ENCODE results near the gene TGDS. TPM values are rescaled to one million over a fixed set of nuclear protein-coding genes. Genes with fewer than 3 reads are reported as not detected.

The TGDS gene
- total RNA-seq, 1 donor from 2014 or later: 6.3 TPM

DNA sequence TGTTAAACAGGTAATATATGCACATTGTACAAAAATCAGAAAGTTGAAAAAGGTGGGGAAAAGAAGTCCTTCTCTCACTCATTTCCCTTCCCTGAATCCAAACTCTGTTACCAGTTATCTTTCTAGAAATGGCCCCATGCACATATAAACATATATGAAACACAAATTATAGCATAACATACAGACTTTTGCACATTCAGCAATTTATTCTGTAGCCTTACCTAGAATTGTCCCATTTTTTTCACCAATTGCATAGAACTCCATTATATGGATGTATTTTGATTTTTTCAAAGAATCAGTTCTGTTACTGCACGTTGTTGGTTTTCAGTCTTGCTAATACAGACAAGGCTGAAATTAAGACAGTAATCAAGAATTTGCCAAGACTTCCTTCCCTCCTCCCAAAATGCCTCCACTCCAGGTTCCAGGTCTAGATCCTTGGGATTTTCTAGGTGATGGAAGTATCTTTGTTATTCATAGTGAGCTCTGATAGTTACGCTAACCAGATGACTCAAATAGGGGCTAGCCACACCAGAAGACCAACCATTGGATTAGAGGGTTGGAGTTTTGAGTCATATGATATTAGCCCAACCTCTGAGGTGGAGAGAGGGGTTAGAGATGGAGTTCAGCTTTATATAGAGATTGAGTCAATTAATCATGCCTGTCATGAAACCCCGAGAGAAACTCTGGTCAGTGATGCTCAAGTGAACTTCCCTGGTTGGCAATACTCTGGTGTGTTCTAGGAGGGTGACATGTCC lies 36.5 kb upstream of the TGDS start:
- no peaks in the 10 kb centered on the region for H3K27me3 Mint-ChIP-seq (ENCODE audit: unreplicated experiment)
- no peak overlapping the region for H3K4me3 Mint-ChIP-seq (ENCODE audit: unreplicated experiment)
- no peaks in the 10 kb centered on the region for H3K4me1 Mint-ChIP-seq (ENCODE audit: low read depth, unreplicated experiment)
- no peaks in the 10 kb centered on the region for H3K36me3 Mint-ChIP-seq (ENCODE audit: unreplicated experiment)
- H3K27ac Mint-ChIP-seq (ENCODE audit: unreplicated experiment): no peak overlapping the region
- TF ChIP-seq, protein P1, sequence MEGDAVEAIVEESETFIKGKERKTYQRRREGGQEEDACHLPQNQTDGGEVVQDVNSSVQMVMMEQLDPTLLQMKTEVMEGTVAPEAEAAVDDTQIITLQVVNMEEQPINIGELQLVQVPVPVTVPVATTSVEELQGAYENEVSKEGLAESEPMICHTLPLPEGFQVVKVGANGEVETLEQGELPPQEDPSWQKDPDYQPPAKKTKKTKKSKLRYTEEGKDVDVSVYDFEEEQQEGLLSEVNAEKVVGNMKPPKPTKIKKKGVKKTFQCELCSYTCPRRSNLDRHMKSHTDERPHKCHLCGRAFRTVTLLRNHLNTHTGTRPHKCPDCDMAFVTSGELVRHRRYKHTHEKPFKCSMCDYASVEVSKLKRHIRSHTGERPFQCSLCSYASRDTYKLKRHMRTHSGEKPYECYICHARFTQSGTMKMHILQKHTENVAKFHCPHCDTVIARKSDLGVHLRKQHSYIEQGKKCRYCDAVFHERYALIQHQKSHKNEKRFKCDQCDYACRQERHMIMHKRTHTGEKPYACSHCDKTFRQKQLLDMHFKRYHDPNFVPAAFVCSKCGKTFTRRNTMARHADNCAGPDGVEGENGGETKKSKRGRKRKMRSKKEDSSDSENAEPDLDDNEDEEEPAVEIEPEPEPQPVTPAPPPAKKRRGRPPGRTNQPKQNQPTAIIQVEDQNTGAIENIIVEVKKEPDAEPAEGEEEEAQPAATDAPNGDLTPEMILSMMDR (IDR thresholded peaks at IDR 0.05; ENCODE audit: partially characterized antibody, unreplicated experiment): no peak
- DNase-seq: no peak
- peaks cover 1% of the 10 kb centered on the region for H3K9me3 Mint-ChIP-seq (ENCODE audit: unreplicated experiment)

DNA sequence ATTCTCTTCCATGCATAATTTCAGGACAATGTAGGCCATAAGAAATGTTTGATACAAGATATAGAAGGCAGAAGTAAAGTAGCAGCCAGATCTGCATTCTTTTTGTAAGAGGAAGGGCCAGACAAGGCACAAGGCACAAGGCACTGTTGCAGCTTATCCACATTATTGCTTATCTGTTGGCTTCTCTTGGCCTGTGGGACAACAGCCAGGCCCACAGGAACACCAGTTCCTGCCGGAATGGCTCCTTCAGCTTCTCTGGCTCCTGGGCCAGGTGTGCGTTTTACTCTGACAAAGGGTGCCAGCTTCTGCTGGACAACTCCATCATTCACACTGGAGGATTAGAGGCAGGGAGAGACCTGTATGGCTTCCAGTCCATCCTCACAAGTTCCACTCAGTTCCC lies 34.9 kb upstream of the TGDS start:
- Mint-ChIP-seq H3K9me3 (ENCODE audit: unreplicated experiment) (no peaks in the 10 kb centered on the region), H3K36me3 (ENCODE audit: unreplicated experiment) (no peaks in the 10 kb centered on the region), H3K4me3 (ENCODE audit: unreplicated experiment) (no peak overlapping the region), H3K27ac (ENCODE audit: unreplicated experiment) (no peak overlapping the region), H3K27me3 (ENCODE audit: unreplicated experiment) (no peaks in the 10 kb centered on the region), H3K4me1 (ENCODE audit: low read depth, unreplicated experiment) (no peaks in the 10 kb centered on the region)
- TF ChIP-seq, protein P1 (IDR thresholded peaks at IDR 0.05; ENCODE audit: partially characterized antibody, unreplicated experiment): no peak
- DNase-seq: no peak

DNA sequence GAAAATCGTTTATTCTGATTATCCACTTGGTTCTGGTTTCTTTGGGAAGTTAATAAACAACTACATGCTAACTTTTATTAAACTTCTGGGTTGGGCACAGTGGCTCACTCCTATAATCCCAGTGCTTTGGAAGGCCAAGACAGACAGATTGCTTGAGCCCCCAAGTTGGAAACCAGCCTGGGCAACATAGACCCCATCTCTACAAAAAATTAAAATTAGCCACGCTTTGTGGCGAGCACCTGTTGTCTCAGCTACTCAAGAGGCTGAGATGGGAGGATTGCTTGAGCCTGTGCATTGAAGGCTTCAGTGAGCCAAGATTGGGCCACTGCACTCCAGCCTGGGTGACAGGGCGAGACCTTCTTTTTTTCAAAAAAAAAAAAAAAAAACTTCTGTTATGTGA lies 27.4 kb upstream of the TGDS start:
- H3K27ac Mint-ChIP-seq (ENCODE audit: unreplicated experiment): no peak overlapping the region
- no peaks in the 10 kb centered on the region for H3K9me3 Mint-ChIP-seq (ENCODE audit: unreplicated experiment)
- TF ChIP-seq, protein P1 (IDR thresholded peaks at IDR 0.05; ENCODE audit: partially characterized antibody, unreplicated experiment): no peak

DNA sequence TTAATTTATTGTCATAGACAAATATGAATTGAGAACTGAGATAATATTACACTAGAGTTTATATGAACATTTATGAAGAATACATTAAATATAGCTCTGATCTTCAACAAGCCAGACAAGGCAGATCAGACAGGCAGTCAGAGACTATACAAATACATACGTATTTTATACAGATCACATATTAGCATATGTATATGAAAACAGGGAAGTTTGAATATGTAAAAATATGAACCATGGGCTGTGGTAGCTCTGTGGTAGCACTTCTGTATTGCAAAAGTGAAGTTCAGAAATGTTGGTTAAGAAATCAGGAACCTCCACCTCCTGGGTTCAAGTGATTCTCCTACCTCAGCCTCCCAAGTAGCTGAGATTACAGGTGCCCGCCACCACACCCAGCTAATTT lies 26.4 kb upstream of the TGDS start:
- Mint-ChIP-seq H3K36me3 (ENCODE audit: unreplicated experiment) (no peaks in the 10 kb centered on the region), H3K4me1 (ENCODE audit: low read depth, unreplicated experiment) (no peaks in the 10 kb centered on the region), H3K9me3 (ENCODE audit: unreplicated experiment) (no peaks in the 10 kb centered on the region), H3K27ac (ENCODE audit: unreplicated experiment) (no peak overlapping the region), H3K4me3 (ENCODE audit: unreplicated experiment) (no peak overlapping the region), H3K27me3 (ENCODE audit: unreplicated experiment) (no peaks in the 10 kb centered on the region)
- TF ChIP-seq, protein P1 (IDR thresholded peaks at IDR 0.05; ENCODE audit: partially characterized antibody, unreplicated experiment): no peak
- no peak for DNase-seq

More for the DNA sequence above, 27.4 kb upstream of the TGDS start:
- Mint-ChIP-seq H3K4me1 (ENCODE audit: low read depth, unreplicated experiment) (no peaks in the 10 kb centered on the region), H3K27me3 (ENCODE audit: unreplicated experiment) (no peaks in the 10 kb centered on the region), H3K36me3 (ENCODE audit: unreplicated experiment) (no peaks in the 10 kb centered on the region), H3K4me3 (ENCODE audit: unreplicated experiment) (no peak overlapping the region)
- no peak for DNase-seq

DNA sequence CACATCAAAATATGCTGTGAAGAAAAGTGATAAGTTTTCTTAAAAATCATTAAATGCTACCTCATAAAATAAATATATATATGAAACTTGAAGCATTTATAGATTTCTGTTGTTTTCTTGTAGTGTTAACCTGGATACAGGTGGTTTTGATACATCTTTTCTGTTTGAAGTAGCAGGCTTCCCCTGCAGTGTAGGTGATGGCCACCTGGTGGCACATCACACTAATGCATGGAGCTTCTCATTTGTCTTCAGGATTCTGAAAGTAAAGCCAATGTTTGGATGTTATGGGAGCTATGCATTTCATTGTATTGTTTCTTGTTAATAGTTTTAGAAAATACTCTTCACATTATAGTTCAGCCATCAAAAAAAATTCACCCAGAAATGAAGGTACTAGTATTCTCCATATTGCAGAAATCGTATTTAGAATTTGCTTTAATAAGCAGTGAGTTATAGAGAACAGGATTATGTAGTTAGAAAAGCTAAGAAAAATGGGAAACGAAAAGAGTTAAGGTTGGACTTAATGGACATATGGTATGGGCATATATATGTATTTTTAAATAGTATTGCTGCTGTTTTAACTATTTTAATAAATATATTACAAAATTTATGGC lies 24.4 kb upstream of the TGDS start:
- Mint-ChIP-seq H3K36me3 (ENCODE audit: unreplicated experiment) (no peaks in the 10 kb centered on the region), H3K4me3 (ENCODE audit: unreplicated experiment) (no peak overlapping the region), H3K9me3 (ENCODE audit: unreplicated experiment) (no peaks in the 10 kb centered on the region), H3K27me3 (ENCODE audit: unreplicated experiment) (no peaks in the 10 kb centered on the region), H3K4me1 (ENCODE audit: low read depth, unreplicated experiment) (no peaks in the 10 kb centered on the region), H3K27ac (ENCODE audit: unreplicated experiment) (no peak overlapping the region)
- TF ChIP-seq, protein P1 (IDR thresholded peaks at IDR 0.05; ENCODE audit: partially characterized antibody, unreplicated experiment): peak; percentile 81
- DNase-seq: peak; percentile 43

All from glutamatergic neuron (in vitro differentiated cells).